ENCODE data around the gene RAB6D.
"Not testable (repeated sequence)": the region's sequence is repeated elsewhere in the genome, so short reads cannot be mapped to it uniquely, and the experiment has no call there.

GRCh38 chr2:131363213-131363612 lies 755 bp downstream of the RAB6D start:
- TF ChIP-seq CTCF (conservative IDR thresholded peaks at IDR 0.05); EZH2 (IDR thresholded peaks at IDR 0.05; ENCODE audit: low read depth): not testable (repeated sequence)

Measured in PC-9 (cell line).